Breast epithelium (tissue), 4 donors: ENCODE results near the gene IER5. TPM values are rescaled to one million over a fixed set of nuclear protein-coding genes. Genes with fewer than 3 reads are reported as not detected.
A peak's percentile ranks its signal among the peaks of the same experiment; 100 is the strongest.

Experiments
- DNase-seq, 2 donors: peaks; one replicate each; pipeline ENCODE4 v3.0.0-alpha.2; 2019; ENCODE audit warnings: low spot score in 2 of 2
- H3K27ac ChIP-seq, 2 donors: fragments of 200-600 bp; sonication (generic) in 1 of 2; one replicate each; pipeline ENCODE4 v1.5.1; 2016 to 2019; ENCODE audit warnings: mild to moderate bottlenecking in 1 of 2
- H3K27me3 ChIP-seq, 2 donors: fragments of 200-600 bp; sonication (generic) in 1 of 2; one replicate each; pipeline versions ENCODE4 v1.5.1 to v1.6.0; 2017 to 2019; ENCODE audit warnings: control low read depth in 1 of 2, mild to moderate bottlenecking in 1 of 2
- H3K36me3 ChIP-seq: fragments of 200-600 bp; one replicate; pipeline ENCODE4 v1.5.1; 2019
- H3K4me1 ChIP-seq, 2 donors: fragments of 200-600 bp; sonication (generic); one replicate each; pipeline ENCODE4 v1.5.1; 2016 to 2019; ENCODE audit warnings: control low read depth in 1 of 2
- H3K4me3 ChIP-seq, 3 donors: fragments of 200-600 bp; sonication (generic); 1 replicate in 2 of 3; 2 replicates in 1 of 3; pipeline ENCODE4 v1.5.1; 2016 to 2019; ENCODE audit warnings: mild to moderate bottlenecking in 3 of 3, moderate library complexity in 2 of 3
- H3K9me3 ChIP-seq, 2 donors: fragments of 200-600 bp; sonication (generic) in 1 of 2; one replicate each; pipeline ENCODE4 v1.5.1; 2016 to 2019; ENCODE audit warnings: control low read depth in 1 of 2
- CTCF ChIP-seq, 3 donors: fragments of 450-650 bp; IDR thresholded peaks; one replicate each; pipeline ENCODE4 v1.5.1; 2016 to 2017; ENCODE audit warnings: antibody characterized with exemption in 3 of 3, mild to moderate bottlenecking in 3 of 3, moderate library complexity in 3 of 3
- POLR2A ChIP-seq: fragments of 450-650 bp; IDR thresholded peaks from one replicate; pipeline ENCODE4 v1.6.1; 2016; ENCODE audit warnings: antibody characterized with exemption, mild to moderate bottlenecking, moderate library complexity
- POLR2AphosphoS5 ChIP-seq, 3 donors: sonication (generic); formaldehyde crosslinking; IDR thresholded peaks; one replicate each; pipeline ENCODE4 v1.6.1; 2017; ENCODE audit warnings: antibody characterized with exemption in 3 of 3
- intact Hi-C: fragments of 100-400 bp; cut with DNase I; formaldehyde crosslinking; loops from one replicate; pipeline ENCODE4 v1.15.1; 2023; ENCODE audit warnings: low total_unique reads
- total RNA-seq, 3 donors: library from RNA; depleted of rRNA; stranded (reverse); fragments of >200 nt; gene quantifications; one replicate each; pipeline ENCODE4 v1.1.0, GENCODE V29; 2016

Gene IER5
- total RNA-seq, 3 donors from 2014 or later: 6.9 to 19.7 (median 18.1) TPM

- Histone ChIP-seq H3K27ac (peak overlapping the region; percentile 50 to 78), H3K9me3 (no peaks in the 10 kb centered on the region), H3K27me3 (no peaks in the 10 kb centered on the region), H3K4me1 (peaks cover 11 to 14% of the 10 kb centered on the region in 2 donors), H3K4me3 (no peak overlapping the region), H3K36me3 (no peaks in the 10 kb centered on the region)
- TF ChIP-seq POLR2AphosphoS5 (IDR thresholded peaks at IDR 0.05): no peak
- TF ChIP-seq CTCF (IDR thresholded peaks at IDR 0.05): no peak
- TF ChIP-seq POLR2A: no peak
- no peak for DNase-seq
- intact Hi-C loops: no loop called here
Measured at GRCh38 chr1:181097242-181097641, 8.7 kb downstream of the IER5 start.

GRCh38 chr1:181099152-181100014 is 10.9 kb downstream of the IER5 start:
- Histone ChIP-seq H3K4me1 (peaks cover 11 to 22% of the 10 kb centered on the region in 2 donors), H3K4me3 (no peak overlapping the region), H3K9me3 (no peaks in the 10 kb centered on the region), H3K36me3 (no peaks in the 10 kb centered on the region), H3K27ac (peak overlapping the region; percentile 15 to 27), H3K27me3 (no peaks in the 10 kb centered on the region)
- no peak for DNase-seq
- intact Hi-C loops: no loop called here
- TF ChIP-seq POLR2AphosphoS5 (IDR thresholded peaks at IDR 0.05): no peak
- TF ChIP-seq POLR2A: no peak
- no peak for TF ChIP-seq CTCF (IDR thresholded peaks at IDR 0.05)

DNA sequence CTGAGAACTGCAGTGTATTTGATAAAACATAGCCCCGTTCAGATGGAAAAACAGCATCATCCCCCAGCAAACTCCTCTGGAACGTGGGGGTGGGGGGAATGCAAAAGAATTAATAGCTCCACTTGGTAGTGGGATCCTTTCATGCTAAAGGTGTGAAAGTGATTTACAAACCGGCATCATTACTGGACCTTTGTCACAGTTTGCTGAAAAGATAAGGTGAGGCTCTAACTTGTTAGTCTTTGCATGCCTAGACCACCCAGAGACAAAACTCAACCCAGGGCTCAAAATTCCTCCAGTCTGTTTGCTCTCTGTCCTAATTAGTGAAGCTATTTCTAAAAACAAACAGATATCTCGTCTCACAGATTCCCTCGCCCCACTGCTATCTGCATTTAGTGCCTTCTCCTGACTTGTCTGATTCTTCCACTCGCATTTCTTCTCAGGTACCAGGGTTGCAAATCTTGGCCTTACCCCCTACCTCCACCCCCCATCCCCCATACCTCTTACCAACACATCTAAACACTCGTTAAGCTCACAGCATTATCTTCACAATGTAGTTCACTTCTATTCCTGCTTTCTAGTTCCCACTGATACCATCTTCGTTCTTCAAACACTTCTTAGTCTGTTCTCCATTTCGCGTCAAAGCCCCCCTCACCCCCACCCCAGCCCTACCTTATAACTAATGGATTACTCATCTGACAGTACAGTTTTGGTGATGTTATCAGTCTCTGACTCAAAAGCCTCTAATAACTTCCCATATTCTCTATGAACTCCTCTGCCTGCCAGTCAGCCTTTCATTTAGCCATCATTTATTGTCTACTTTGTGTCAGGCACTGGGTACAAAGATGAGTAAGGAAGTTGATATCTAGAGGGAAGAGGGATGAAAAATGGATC is 11.8 kb downstream of the IER5 start:
- intact Hi-C loops: no loop called here
- Histone ChIP-seq H3K27ac (peak overlapping the region; percentile 15 to 27), H3K4me3 (no peak overlapping the region), H3K36me3 (no peaks in the 10 kb centered on the region), H3K9me3 (no peaks in the 10 kb centered on the region), H3K4me1 (peaks cover 7 to 27% of the 10 kb centered on the region in 2 donors), H3K27me3 (no peaks in the 10 kb centered on the region)
- DNase-seq: no peak
- TF ChIP-seq POLR2A: no peak
- no peak for TF ChIP-seq POLR2AphosphoS5 (IDR thresholded peaks at IDR 0.05)
- no peak for TF ChIP-seq CTCF (IDR thresholded peaks at IDR 0.05)

DNA sequence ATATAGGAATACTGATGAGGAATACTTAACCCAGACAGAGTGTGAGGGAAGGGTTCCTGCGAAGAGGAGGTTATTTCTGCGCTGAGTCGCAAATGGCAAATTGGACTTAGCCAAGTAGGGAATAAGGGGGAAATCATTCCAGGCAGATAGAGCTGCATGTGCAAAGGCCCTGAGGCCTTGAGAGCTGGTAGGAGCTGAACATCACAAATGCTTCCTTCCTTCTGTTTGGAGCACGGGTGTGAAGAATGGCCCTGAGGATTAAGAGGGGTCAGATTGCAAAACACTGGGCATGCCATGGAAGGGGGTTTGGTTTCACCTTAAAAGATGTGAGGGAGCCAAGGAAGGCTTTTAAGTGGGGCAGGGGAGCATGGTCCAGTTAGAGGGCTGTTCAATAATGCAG is 12.4 kb downstream of the IER5 start:
- no peak for DNase-seq
- intact Hi-C loops: no loop called here
- Histone ChIP-seq H3K27ac (peak overlapping the region in 1 of 2 donors; percentile 72), H3K9me3 (no peaks in the 10 kb centered on the region), H3K4me1 (peaks cover 6 to 27% of the 10 kb centered on the region in 2 donors), H3K27me3 (no peaks in the 10 kb centered on the region), H3K36me3 (no peaks in the 10 kb centered on the region), H3K4me3 (no peak overlapping the region)
- no peak for TF ChIP-seq CTCF (IDR thresholded peaks at IDR 0.05)
- no peak for TF ChIP-seq POLR2AphosphoS5 (IDR thresholded peaks at IDR 0.05)
- no peak for TF ChIP-seq POLR2A
